22Rv1 (cell line): ENCODE results near the gene DBNL.

Source experiments
- ZFX ChIP-seq: fragments of 450-650 bp; IDR thresholded peaks from 2 replicates; pipeline ENCODE4 v1.6.1; 2017; ENCODE audit warnings: antibody characterized with exemption, borderline replicate concordance
- TF ChIP-seq, protein P1 (sequence below): fragments of 450-650 bp; IDR thresholded peaks from 2 replicates; pipeline ENCODE4 v1.5.1; 2017; ENCODE audit warnings: mild to moderate bottlenecking

DNA sequence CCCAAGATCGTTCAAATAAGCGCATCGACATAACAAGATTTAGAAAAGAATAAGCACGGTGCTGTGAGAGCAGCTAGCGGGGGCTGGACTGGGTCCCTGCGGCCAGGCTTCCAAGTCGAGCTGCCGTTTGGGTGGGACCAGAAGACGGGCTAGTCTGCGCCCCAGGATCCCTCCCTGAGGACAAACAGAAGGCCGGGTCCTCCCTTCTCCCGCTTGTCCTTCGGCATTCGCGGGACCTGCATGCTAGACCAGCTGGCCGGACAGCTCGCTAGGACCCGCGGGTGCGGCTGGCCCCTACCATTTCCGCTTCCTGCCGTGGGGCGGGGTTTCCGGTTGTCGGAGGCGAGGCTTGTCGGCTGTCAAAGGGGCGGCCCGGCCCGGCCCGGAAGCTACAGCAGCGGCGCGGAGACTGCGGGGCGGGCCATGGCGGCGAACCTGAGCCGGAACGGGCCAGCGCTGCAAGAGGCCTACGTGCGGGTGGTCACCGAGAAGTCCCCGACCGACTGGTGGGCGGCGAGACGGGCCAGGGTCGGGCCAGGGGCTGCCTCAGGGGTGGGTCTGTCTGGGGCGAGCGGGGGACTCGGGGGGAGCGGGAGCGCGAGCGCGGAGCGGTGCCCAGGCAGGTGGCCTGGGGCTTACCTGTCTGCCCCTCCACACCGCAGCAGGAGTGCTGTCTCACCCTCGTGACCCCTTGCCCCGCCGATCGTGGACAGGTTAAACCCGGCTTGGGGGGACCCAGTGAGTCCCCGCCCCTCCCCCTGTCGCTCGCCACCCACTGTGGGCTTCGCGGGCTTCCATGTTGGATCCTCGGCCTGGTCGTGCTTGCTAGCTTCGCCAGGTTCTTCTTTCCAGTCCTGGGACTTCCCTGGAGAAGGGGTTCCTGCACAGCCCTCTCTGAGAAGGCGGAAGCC, at the start of gene DBNL:
- TF ChIP-seq, protein P1, sequence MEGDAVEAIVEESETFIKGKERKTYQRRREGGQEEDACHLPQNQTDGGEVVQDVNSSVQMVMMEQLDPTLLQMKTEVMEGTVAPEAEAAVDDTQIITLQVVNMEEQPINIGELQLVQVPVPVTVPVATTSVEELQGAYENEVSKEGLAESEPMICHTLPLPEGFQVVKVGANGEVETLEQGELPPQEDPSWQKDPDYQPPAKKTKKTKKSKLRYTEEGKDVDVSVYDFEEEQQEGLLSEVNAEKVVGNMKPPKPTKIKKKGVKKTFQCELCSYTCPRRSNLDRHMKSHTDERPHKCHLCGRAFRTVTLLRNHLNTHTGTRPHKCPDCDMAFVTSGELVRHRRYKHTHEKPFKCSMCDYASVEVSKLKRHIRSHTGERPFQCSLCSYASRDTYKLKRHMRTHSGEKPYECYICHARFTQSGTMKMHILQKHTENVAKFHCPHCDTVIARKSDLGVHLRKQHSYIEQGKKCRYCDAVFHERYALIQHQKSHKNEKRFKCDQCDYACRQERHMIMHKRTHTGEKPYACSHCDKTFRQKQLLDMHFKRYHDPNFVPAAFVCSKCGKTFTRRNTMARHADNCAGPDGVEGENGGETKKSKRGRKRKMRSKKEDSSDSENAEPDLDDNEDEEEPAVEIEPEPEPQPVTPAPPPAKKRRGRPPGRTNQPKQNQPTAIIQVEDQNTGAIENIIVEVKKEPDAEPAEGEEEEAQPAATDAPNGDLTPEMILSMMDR = no peak
- no peak for TF ChIP-seq ZFX
